Activated CD4-positive, CD25-positive, alpha-beta regulatory T cell treated with anti-CD3 and anti-CD28 coated beads, Interleukin-2, amount 50 U/mL, for 16 hours (primary cell): Measurements from ENCODE around the gene OR10A2.
"Not testable (repeated sequence)": the region's sequence is repeated elsewhere in the genome, so short reads cannot be mapped to it uniquely, and the experiment has no call there.

Experiments used
- DNase-seq: peaks from one replicate; pipeline ENCODE4 v3.0.0-alpha.2; 2020; ENCODE audit warnings: low read depth, low spot score

OR10A2 gene

GRCh38 chr11:6887711-6888110, 24.9 kb downstream of the OR10A2 start:
- not testable (repeated sequence) for DNase-seq

- no peak for DNase-seq
Observed at GRCh38 chr11:6888830-6889229, 26.0 kb downstream of the OR10A2 start.

- no peak for DNase-seq
Observed at GRCh38 chr11:6889835-6890234, 27.0 kb downstream of the OR10A2 start.

- no peak for DNase-seq
Observed at GRCh38 chr11:6892400-6892799, 29.5 kb downstream of the OR10A2 start, which contains the start of gene OR2D2. Gene OR2D2 (minus strand): TSS chr11:6892500. CDS start chr11:6892500, 0 bp downstream.

GRCh38 chr11:6894097-6894496, 31.2 kb downstream of the OR10A2 start:
- DNase-seq: no peak

GRCh38 chr11:6895010-6895409, 32.2 kb downstream of the OR10A2 start:
- no peak for DNase-seq

GRCh38 chr11:6898911-6899310, 36.1 kb downstream of the OR10A2 start:
- DNase-seq: no peak

- no peak for DNase-seq
Observed at GRCh38 chr11:6900327-6900999, 37.6 kb downstream of the OR10A2 start.

GRCh38 chr11:6904804-6905203, 41.9 kb downstream of the OR10A2 start:
- not testable (repeated sequence) for DNase-seq

GRCh38 chr11:6911378-6911777, 48.5 kb downstream of the OR10A2 start:
- DNase-seq: no peak

GRCh38 chr11:6911948-6912347, 49.1 kb downstream of the OR10A2 start:
- DNase-seq: no peak

GRCh38 chr11:6919698-6920097, 56.8 kb downstream of the OR10A2 start:
- DNase-seq: no peak

GRCh38 chr11:6920702-6921101, 57.8 kb downstream of the OR10A2 start, which contains the start of gene OR2D3:
Gene OR2D3 (plus strand): TSS chr11:6921002. CDS start chr11:6921002, 0 bp downstream.
- DNase-seq: no peak
